ENCODE measurements around the gene SMIM27.
"Not testable (repeated sequence)": the region's sequence is repeated elsewhere in the genome, so short reads cannot be mapped to it uniquely, and the experiment has no call there.

SMIM27 gene

DNA sequence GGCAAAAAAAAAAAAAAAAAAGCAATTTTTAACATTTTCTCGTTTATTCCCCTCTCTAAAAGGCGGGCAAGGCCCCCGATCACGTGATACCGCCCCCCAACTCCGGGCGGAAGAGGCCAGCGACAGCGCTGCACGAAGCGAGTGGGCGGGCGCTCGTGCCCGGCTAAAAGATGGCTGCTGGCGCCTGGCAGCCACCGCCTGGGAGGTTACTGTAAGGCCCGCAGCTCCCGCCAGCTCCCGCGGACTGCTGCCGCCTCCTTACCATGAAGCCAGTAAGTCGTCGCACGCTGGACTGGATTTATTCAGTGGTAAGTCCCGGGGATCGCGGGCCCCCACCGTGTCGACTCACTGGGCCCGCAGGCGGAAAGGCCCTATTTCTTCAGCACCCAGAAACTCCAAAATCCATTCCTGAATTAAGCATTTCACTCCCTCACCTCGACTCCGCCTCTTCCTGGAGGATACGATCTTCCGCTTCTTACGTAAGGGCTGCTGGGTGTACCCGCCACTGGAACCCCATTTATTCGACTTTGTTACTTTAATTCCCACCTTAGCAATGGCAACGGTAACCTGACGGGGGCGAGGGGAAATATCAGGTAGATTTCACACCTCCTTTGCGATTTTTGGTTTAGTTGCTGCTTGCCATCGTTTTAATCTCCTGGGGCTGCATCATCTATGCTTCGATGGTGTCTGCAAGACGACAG lies at the start of gene SMIM27, which contains the start of gene TOPORS:
Gene SMIM27 (plus strand): TSS at position 156 of the 701 bp plus-strand sequence. CDS start 108 bp downstream, at position 264.
Gene TOPORS (minus strand): TSS at position 415 of the 701 bp plus-strand sequence. CDS start 150 bp downstream, at position 265.
- peak within 1 kb of the TSS; percentile 97 for H3K9ac ChIP-seq (ENCODE audit: insufficient read length, low read depth)
- peak; percentile 81 for DNase-seq (ENCODE audit: low read depth, low spot score)
- H3K9me3 ChIP-seq (ENCODE audit: insufficient read depth, low read length): no peaks in the 10 kb centered on the region
- peaks cover 16% of the 10 kb centered on the region for H3K36me3 ChIP-seq (ENCODE audit: insufficient read depth, insufficient read length, low read length)
- H3K27me3 ChIP-seq (ENCODE audit: insufficient read depth, insufficient read length): no peaks in the 10 kb centered on the region
- H3K4me1 ChIP-seq (ENCODE audit: insufficient read depth, insufficient read length): no peaks in the 10 kb centered on the region
- peak; percentile 95 for TF ChIP-seq YY1 (IDR thresholded peaks at IDR 0.05; ENCODE audit: insufficient read depth, insufficient read length)
- no peak for TF ChIP-seq SUZ12 (IDR thresholded peaks at IDR 0.05; ENCODE audit: extremely low read depth, insufficient read depth, insufficient read length)
- no peak for TF ChIP-seq ZNF274 (IDR thresholded peaks at IDR 0.05; ENCODE audit: low read depth, low read length)
- H3K4me3 ChIP-seq (ENCODE audit: insufficient read length, low read depth): peak within 1 kb of the TSS; percentile 85

DNA sequence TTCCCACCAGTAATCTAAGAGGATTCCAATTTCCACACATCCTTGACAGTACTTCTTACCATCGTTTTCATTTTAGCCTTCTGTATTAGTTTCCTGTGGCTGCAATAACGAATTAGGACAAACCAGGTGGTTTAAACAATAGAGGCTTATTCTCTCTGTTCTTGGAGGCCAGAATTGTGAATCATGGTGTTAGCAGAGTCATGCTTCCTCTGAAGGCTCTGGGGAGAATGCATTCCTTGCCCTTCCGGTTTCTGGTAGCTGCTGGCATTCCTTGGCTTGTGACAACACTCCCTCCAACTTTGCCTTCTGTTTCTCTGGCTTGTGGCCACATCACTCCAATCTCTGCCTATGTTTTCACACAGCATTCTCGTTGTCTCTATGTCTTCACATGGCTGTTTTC lies 49.7 kb upstream of the SMIM27 start:
- TF ChIP-seq ZNF274 (IDR thresholded peaks at IDR 0.05; ENCODE audit: low read depth, low read length) (no peak), YY1 (IDR thresholded peaks at IDR 0.05; ENCODE audit: insufficient read depth, insufficient read length) (no peak), SUZ12 (IDR thresholded peaks at IDR 0.05; ENCODE audit: extremely low read depth, insufficient read depth, insufficient read length) (no peak)
- Histone ChIP-seq H3K4me3 (ENCODE audit: insufficient read length, low read depth) (no peak overlapping the region), H3K9ac (ENCODE audit: insufficient read length, low read depth) (no peak overlapping the region), H3K9me3 (ENCODE audit: insufficient read depth, low read length) (no peaks in the 10 kb centered on the region), H3K4me1 (ENCODE audit: insufficient read depth, insufficient read length) (no peaks in the 10 kb centered on the region), H3K27me3 (ENCODE audit: insufficient read depth, insufficient read length) (no peaks in the 10 kb centered on the region), H3K36me3 (ENCODE audit: insufficient read depth, insufficient read length, low read length) (peaks cover 5% of the 10 kb centered on the region)
- DNase-seq (ENCODE audit: low read depth, low spot score): no peak

GRCh38 chr9:32503008-32503407 lies 49.1 kb upstream of the SMIM27 start:
- Histone ChIP-seq H3K36me3 (ENCODE audit: insufficient read depth, insufficient read length, low read length) (peaks cover 3% of the 10 kb centered on the region), H3K9ac (ENCODE audit: insufficient read length, low read depth) (no peak overlapping the region), H3K4me1 (ENCODE audit: insufficient read depth, insufficient read length) (no peaks in the 10 kb centered on the region), H3K9me3 (ENCODE audit: insufficient read depth, low read length) (no peaks in the 10 kb centered on the region), H3K4me3 (ENCODE audit: insufficient read length, low read depth) (no peak overlapping the region), H3K27me3 (ENCODE audit: insufficient read depth, insufficient read length) (no peaks in the 10 kb centered on the region)
- TF ChIP-seq ZNF274 (IDR thresholded peaks at IDR 0.05; ENCODE audit: low read depth, low read length) (no peak), YY1 (IDR thresholded peaks at IDR 0.05; ENCODE audit: insufficient read depth, insufficient read length) (no peak), SUZ12 (IDR thresholded peaks at IDR 0.05; ENCODE audit: extremely low read depth, insufficient read depth, insufficient read length) (no peak)
- DNase-seq (ENCODE audit: low read depth, low spot score): no peak

- H3K4me1 ChIP-seq (ENCODE audit: insufficient read depth, insufficient read length): no peaks in the 10 kb centered on the region
- peak; percentile 25 for DNase-seq (ENCODE audit: low read depth, low spot score)
- H3K36me3 ChIP-seq (ENCODE audit: insufficient read depth, insufficient read length, low read length): no peaks in the 10 kb centered on the region
- TF ChIP-seq YY1 (IDR thresholded peaks at IDR 0.05; ENCODE audit: insufficient read depth, insufficient read length) (no peak), ZNF274 (IDR thresholded peaks at IDR 0.05; ENCODE audit: low read depth, low read length) (no peak), SUZ12 (IDR thresholded peaks at IDR 0.05; ENCODE audit: extremely low read depth, insufficient read depth, insufficient read length) (no peak)
- no peaks in the 10 kb centered on the region for H3K9me3 ChIP-seq (ENCODE audit: insufficient read depth, low read length)
- no peak overlapping the region for H3K9ac ChIP-seq (ENCODE audit: insufficient read length, low read depth)
- no peak overlapping the region for H3K4me3 ChIP-seq (ENCODE audit: insufficient read length, low read depth)
- H3K27me3 ChIP-seq (ENCODE audit: insufficient read depth, insufficient read length): no peaks in the 10 kb centered on the region
These were observed 43.4 kb upstream of the SMIM27 start for GRCh38 chr9:32508728-32509127.

DNA sequence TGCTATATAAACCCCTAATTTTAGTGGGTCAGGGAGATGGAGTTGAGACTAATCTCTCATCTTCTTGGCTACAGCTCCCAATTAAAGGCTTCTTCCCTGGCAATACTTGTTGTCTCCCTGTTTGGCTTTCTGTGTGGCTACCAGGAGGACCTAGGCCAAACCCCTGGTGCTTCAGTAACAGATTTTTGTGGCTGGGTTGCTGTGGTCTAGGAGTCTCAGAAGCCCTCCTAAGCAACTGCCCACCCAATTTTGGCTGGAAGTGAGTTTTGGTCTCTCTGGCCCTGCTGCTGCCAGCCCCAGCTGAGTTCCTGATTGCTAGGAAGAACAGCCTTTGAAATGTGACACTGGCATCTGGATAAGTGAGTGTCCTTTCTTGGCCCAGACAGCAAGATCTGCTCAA lies 35.9 kb upstream of the SMIM27 start:
- H3K4me1 ChIP-seq (ENCODE audit: insufficient read depth, insufficient read length): no peaks in the 10 kb centered on the region
- no peak overlapping the region for H3K9ac ChIP-seq (ENCODE audit: insufficient read length, low read depth)
- no peak overlapping the region for H3K4me3 ChIP-seq (ENCODE audit: insufficient read length, low read depth)
- H3K9me3 ChIP-seq (ENCODE audit: insufficient read depth, low read length): peaks cover 53% of the 10 kb centered on the region
- TF ChIP-seq ZNF274 (IDR thresholded peaks at IDR 0.05; ENCODE audit: low read depth, low read length) (no peak), YY1 (IDR thresholded peaks at IDR 0.05; ENCODE audit: insufficient read depth, insufficient read length) (no peak), SUZ12 (IDR thresholded peaks at IDR 0.05; ENCODE audit: extremely low read depth, insufficient read depth, insufficient read length) (no peak)
- DNase-seq (ENCODE audit: low read depth, low spot score): no peak
- H3K36me3 ChIP-seq (ENCODE audit: insufficient read depth, insufficient read length, low read length): no peaks in the 10 kb centered on the region
- H3K27me3 ChIP-seq (ENCODE audit: insufficient read depth, insufficient read length): no peaks in the 10 kb centered on the region

DNA sequence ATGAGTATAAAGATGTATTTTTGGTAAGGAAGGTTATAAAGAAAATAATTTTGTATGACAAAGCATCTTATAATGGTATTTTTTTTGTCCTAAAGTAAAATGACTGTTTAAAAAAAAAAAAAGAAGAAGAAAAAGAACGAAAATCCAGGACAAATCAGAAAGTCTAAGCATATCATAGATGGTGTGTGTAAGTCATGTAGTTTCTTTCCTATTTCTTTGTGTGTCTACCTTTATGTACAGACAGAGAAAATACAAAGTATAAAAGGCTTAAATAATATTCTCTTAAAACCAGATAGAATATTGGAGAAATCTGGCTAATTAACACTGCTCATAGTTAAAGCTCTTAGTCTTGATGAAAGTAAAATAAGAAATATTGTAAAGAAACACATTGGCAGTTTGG lies 33.9 kb upstream of the SMIM27 start:
- no peak for TF ChIP-seq YY1 (IDR thresholded peaks at IDR 0.05; ENCODE audit: insufficient read depth, insufficient read length)
- no peak for TF ChIP-seq SUZ12 (IDR thresholded peaks at IDR 0.05; ENCODE audit: extremely low read depth, insufficient read depth, insufficient read length)
- no peak for TF ChIP-seq ZNF274 (IDR thresholded peaks at IDR 0.05; ENCODE audit: low read depth, low read length)
- H3K9ac ChIP-seq (ENCODE audit: insufficient read length, low read depth): no peak overlapping the region
- peaks cover 64% of the 10 kb centered on the region for H3K9me3 ChIP-seq (ENCODE audit: insufficient read depth, low read length)
- H3K4me1 ChIP-seq (ENCODE audit: insufficient read depth, insufficient read length): no peaks in the 10 kb centered on the region
- H3K36me3 ChIP-seq (ENCODE audit: insufficient read depth, insufficient read length, low read length): no peaks in the 10 kb centered on the region
- no peak for DNase-seq (ENCODE audit: low read depth, low spot score)
- H3K27me3 ChIP-seq (ENCODE audit: insufficient read depth, insufficient read length): no peaks in the 10 kb centered on the region
- no peak overlapping the region for H3K4me3 ChIP-seq (ENCODE audit: insufficient read length, low read depth)

- no peak overlapping the region for H3K9ac ChIP-seq (ENCODE audit: insufficient read length, low read depth)
- no peak for TF ChIP-seq SUZ12 (IDR thresholded peaks at IDR 0.05; ENCODE audit: extremely low read depth, insufficient read depth, insufficient read length)
- TF ChIP-seq YY1 (IDR thresholded peaks at IDR 0.05; ENCODE audit: insufficient read depth, insufficient read length): no peak
- TF ChIP-seq ZNF274 (IDR thresholded peaks at IDR 0.05; ENCODE audit: low read depth, low read length): no peak
- no peaks in the 10 kb centered on the region for H3K4me1 ChIP-seq (ENCODE audit: insufficient read depth, insufficient read length)
- no peaks in the 10 kb centered on the region for H3K27me3 ChIP-seq (ENCODE audit: insufficient read depth, insufficient read length)
- peaks cover 31% of the 10 kb centered on the region for H3K9me3 ChIP-seq (ENCODE audit: insufficient read depth, low read length)
- no peaks in the 10 kb centered on the region for H3K36me3 ChIP-seq (ENCODE audit: insufficient read depth, insufficient read length, low read length)
- no peak for DNase-seq (ENCODE audit: low read depth, low spot score)
- H3K4me3 ChIP-seq (ENCODE audit: insufficient read length, low read depth): no peak overlapping the region
These were observed 28.2 kb upstream of the SMIM27 start for GRCh38 chr9:32523910-32524309.

DNA sequence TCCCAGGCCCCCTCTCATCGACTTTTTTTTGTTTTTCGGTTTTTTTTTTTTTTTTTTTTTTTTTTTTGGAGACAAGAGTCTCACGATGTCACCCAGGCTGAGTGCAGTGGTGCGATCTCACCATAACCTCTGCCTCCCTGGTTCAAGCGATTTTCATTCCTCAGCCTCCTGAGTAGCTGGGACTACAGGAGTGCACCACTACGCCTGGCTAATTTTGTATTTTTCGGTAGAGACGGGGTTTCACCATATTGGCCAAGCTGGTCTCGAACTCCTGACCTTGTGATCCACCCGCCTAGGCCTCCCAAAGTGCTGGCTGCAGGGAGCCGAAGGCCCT lies 27.6 kb upstream of the SMIM27 start:
- not testable (repeated sequence) for H3K4me3 ChIP-seq (ENCODE audit: insufficient read length, low read depth); H3K9ac ChIP-seq (ENCODE audit: insufficient read length, low read depth); H3K36me3 ChIP-seq (ENCODE audit: insufficient read depth, insufficient read length, low read length); H3K27me3 ChIP-seq (ENCODE audit: insufficient read depth, insufficient read length); DNase-seq (ENCODE audit: low read depth, low spot score); H3K4me1 ChIP-seq (ENCODE audit: insufficient read depth, insufficient read length)
- peaks cover 25% of the 10 kb centered on the region for H3K9me3 ChIP-seq (ENCODE audit: insufficient read depth, low read length)
